GM19372 (cell line): ENCODE measurements around the gene PANK2.
"Not testable (repeated sequence)": the region's sequence is repeated elsewhere in the genome, so short reads cannot be mapped to it uniquely, and the experiment has no call there.

Experiments used
- ATAC-seq: cut with Tn5 transposase; IDR thresholded peaks from one replicate; pipeline ENCODE4 v1.9.1; 2021; ENCODE audit warnings: mild to moderate bottlenecking, low read depth, moderate library complexity; ENCODE audit not compliant: unreplicated experiment

The PANK2 gene

DNA sequence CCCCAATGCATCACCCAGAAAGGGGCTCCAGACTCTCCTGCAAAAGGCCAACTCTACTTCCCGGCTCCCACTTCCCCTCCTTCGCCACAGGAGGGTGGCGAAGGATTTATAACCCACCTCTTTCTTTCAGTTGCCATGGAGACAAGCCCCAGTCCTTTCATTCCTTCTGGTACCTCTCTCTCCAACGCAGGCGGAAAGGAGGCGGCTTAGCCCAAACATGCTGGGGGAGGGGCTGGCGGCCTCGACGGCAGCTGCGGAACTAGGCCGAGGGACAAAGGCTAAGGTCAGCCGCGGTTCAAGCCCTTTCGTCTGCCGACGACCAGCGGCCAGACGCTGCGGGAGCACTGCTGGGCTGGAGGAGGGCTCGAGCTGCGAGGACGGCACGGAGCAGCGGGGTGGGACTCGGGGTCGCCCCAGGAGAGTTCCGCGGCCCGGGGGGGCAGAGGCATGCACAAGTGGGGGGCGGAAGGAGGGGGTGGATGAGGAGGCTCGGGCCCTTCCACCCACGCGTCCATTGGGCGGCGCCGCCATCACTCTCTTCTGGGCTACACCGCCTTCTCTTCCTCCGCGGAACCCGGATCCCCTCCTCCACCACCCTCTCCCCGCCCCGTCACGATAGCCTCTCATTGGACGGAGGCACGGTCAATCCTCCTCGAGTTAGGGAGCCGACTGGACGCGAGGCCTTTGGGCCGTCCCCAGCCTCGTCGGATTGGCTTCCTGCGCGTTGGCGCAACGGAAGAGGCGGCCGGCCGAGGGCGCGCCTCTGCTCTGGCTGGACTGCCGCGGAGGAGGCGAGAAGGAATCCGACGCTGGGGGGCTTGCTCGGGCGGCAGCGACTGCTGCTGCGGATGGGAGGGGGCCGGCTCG is at the start of gene PANK2:
TSS of gene PANK2 (plus strand) at position 766 of the 867 bp plus-strand sequence.
- peak; percentile 93 for ATAC-seq

DNA sequence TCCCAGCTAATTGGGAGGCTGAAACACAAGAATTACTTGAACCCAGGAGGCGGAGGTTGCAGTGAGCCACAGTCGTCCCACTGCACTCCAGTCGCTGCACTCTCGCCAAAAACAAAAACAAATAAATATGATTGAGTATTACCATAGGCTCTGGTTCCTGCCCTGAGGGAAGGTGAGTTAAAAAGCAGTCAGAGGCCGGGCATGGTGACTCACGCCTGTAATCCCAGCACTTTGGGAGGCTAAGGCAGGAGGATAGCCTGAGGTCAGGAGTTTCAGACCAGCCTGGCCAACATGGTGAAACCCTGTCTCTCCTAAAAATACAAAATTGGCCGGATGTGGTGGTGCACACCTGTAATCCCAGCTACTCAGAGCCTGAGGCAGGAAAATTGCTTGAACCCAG is 49.0 kb upstream of the PANK2 start:
- not testable (repeated sequence) for ATAC-seq

- ATAC-seq, result no peak
Measured at GRCh38 chr20:3842348-3842930, 46.7 kb upstream of the PANK2 start.

DNA sequence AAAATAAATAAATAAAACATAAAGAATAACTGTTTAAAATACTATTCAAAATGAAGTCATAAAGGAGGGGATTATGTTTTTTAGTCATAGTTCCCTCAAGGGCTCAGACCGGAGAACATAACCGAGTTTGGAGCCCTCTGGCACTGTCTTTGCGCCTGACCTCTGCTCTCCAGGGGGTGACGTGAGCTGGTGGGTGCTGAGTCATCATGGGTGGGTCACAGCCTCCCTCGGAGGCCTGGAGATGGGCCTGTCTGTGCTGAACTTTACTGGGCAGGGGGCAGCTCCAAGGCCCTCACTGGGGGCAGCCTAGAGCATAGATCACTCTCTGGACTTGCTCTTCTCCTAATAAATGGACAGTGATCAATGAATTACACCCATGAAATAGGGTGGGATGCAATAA is 45.7 kb upstream of the PANK2 start:
- no peak for ATAC-seq

DNA sequence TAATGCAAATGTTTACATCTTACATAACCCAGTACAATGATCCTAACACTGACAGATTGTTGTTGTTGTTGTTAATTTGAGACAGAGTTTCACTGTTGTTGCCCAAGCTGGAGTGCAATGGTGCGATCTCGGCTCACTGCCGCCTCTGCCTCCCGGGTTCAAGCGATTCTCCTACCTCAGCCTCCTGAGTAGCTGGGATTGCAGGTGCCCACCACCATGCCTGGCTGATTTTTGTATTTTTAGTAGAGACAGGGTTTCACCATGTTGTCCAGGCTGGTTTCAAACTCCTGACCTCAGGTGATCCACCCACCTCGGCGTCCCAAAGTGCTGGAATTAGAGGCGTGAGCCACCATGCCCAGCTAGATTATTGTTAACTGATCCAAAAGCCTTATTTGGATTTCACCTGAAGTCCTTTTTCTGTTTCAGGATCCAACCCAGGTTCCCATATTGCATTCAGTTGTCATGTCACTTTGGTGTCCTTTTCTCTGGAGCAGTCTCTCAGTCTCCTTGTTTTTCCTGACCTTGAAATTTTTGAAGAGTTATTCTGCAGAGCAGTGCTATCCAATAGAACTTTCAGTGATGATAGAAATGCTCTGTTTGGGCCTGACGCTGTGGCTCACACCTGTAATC is 45.1 kb upstream of the PANK2 start:
- not testable (repeated sequence) for ATAC-seq

DNA sequence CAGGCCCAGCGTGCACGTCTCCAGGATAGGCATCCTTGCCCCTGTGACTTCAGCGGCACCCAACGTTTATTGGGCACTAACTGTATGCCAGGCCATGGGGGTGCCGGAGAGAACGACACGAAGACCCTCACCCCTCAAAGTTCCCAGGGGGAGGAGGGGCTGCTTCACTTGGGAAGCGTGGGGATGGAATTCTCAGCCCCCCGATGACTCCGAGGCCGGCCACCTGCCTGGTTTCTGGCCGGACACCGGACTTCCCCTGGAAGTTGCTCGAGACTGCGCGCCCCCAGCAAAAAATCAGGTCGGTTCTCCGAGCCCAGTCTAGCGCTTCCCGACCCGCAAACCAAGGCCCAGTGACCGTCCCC is 42.8 kb upstream of the PANK2 start:
- no peak for ATAC-seq

- ATAC-seq, result peak; percentile 96
Measured at GRCh38 chr20:3846740-3847428, 42.3 kb upstream of the PANK2 start, which contains the start of gene MAVS. Gene MAVS, plus strand, starts transcription at chr20:3846834. Its CDS starts 7,791 bp downstream, at chr20:3854625.

DNA sequence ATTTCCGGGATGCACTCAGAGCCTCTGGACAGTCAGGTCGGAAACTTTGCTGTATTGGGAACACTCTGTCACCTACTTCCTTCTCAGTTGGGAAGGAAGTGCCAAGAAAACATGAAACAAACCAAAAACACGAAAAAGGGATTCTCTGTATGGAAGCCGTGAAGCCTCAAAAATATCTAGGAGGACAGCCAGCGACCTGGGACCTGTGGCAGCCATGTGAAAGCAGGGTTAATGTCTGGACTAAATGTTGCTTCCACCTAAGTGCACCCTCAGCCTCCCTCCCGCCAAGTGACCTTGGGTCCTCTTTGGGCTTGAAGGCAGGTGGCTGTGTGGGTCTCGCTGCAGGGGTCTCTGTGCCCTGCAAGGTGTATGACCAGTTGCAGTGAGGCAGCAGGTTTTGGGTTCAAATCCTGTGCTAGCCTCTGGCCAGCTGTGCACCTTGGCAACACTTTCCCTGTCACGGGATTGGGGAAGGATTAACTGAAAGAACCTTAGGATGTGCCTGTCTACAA is 41.7 kb upstream of the PANK2 start:
- no peak for ATAC-seq

DNA sequence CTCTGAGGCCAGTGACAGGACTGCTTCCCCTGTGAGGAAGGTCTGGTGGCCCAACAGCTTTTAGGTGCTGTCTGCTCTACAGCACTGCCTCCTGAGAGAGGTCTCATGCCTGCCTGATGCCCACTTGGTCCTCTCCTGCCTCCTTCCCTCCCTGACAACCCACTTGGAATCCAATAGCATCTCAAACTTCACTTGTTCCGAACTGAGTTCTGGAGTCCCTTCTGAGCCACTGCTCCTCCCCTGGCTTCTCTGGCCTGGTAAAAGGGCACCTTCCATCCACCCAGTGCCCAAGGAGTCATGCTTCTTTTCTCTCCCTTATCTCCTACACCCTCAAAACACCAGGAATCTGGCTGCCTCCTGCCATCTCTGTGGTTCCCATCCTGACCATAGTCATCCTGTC is 40.6 kb upstream of the PANK2 start:
- no peak for ATAC-seq

GRCh38 chr20:3854462-3854871 is 34.7 kb upstream of the PANK2 start:
- ATAC-seq, result no peak

GRCh38 chr20:3857405-3857804 is 31.8 kb upstream of the PANK2 start:
- no peak for ATAC-seq

DNA sequence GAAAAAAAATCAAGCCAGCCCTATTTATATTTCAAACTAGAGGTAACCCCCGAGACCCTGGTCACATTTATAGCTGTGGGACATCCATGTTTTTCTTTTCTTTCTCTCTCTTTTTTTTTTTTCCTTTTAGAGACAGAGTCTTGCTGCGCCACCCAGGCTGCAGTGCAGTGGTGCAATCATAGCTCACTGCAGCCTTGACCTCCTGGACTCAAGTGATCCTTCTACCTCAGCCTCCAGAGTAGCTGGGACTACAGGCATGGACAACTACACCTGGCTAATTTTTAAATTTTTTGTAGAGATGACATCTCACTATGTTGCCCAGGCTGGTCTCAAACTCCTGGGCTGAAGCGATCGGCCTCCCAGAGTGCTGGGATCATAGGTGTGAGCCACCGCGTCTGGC is 30.5 kb upstream of the PANK2 start:
- no peak for ATAC-seq

GRCh38 chr20:3861191-3861590 is 28.0 kb upstream of the PANK2 start:
- no peak for ATAC-seq

GRCh38 chr20:3862333-3862732 is 26.9 kb upstream of the PANK2 start:
- ATAC-seq, result no peak

DNA sequence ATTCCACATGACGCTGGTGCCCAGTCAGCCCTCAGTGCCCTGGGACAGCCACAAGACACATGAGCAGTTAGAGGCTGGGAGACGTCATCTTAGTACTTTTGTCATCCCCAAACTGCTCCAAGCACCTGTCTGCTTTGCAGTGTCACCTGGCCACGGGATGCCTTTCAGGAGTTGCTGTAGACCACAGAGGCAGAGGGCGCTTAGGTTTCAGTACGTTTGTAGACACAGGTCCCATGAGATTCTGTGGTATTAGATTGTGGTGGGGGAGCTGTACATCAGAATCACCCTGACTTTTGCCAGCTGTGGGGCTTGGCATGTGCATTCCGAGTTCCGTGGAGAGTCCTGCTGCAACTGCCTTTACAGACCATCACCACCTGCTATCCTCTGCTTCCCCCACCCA is 25.9 kb upstream of the PANK2 start:
- ATAC-seq, result no peak

DNA sequence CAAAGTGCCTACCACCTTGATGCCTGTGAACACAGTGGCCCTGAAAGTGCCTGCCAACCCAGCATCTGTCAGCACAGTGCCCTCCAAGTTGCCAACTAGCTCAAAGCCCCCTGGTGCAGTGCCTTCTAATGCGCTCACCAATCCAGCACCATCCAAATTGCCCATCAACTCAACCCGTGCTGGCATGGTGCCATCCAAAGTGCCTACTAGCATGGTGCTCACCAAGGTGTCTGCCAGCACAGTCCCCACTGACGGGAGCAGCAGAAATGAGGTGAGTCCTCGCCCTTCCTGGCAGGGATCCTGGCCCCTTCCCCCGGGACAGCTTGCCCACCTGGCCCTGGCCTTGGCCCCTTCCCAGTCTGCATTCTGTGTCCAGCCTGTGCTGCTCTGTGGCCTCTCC is 24.7 kb upstream of the PANK2 start:
- no peak for ATAC-seq

DNA sequence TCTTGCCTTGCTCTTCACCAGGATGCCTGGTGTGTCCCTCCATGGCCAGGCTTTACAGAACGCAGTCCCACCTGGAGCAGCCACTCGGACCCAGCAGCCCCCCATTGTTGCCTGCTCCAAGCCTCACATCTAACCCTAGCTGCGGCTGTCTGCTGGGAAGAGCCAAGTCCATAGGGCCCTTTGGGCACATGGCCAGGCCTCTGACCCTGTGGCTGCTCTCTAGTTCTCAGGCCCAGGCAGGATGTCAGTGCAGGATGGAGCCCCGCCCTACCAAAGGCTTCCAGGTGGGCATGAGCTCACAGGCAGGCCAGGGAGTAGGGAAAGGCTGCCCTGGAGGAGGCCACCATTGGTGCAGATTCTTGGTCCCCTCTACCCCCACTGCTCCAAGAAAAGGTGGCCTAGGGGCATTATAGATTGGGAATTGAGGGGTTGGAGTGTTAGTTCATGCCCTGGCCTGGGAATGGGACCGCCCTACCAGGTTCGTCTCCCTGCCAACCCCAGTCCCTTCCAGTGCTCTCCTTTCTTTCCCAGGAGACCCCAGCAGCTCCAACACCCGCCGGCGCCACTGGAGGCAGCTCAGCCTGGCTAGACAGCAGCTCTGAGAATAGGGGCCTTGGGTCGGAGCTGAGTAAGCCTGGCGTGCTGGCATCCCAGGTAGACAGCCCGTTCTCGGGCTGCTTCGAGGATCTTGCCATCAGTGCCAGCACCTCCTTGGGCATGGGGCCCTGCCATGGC is 23.9 kb upstream of the PANK2 start:
- ATAC-seq, result no peak

DNA sequence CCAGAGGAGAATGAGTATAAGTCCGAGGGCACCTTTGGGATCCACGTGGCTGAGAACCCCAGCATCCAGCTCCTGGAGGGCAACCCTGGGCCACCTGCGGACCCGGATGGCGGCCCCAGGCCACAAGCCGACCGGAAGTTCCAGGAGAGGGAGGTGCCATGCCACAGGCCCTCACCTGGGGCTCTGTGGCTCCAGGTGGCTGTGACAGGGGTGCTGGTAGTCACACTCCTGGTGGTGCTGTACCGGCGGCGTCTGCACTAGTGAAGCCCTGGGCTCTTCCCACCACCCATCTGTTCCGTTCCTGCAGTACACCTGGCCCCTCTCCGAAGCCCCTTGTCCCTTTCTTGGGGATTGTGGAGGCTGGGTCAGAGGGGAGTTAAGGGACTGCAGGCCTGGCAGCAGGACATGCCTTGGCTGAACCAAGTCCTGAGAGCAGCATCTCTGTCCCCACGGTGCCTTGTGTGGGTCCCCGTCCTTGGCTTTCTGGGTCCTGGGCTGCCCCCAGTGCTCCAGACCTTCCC is 23.2 kb upstream of the PANK2 start:
- ATAC-seq, result no peak

DNA sequence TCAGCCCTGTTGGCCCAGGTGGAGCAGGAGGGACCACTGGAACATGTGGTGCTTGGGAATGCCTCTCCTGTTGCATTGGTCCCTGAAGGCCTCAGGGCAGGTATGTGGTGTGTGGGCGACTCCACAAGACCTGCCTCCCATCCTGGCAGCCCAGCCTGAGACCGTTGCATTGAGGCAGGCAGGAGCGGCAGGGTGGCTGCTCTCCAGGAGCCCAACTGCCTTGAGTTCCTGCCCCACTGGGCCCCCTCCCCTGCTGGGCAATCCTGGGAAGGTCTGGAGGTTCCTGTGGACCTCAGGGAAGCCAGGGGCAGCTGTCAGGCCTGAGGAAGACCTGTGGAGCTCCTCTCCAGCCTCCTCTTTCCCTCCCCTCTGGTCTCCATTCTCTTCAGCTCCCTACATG is 22.7 kb upstream of the PANK2 start:
- ATAC-seq, result no peak

GRCh38 chr20:3867802-3868201 is 21.4 kb upstream of the PANK2 start:
- ATAC-seq, result no peak
